UCSD-AML1 (cell line): ENCODE results near the gene PTPRG.

Source experiments
- DNase-seq: peaks from one replicate; lab custom pipeline; 2025; ENCODE audit not compliant: unreplicated experiment; lab: John Stamatoyannopoulos, UW

Gene PTPRG

GRCh38 chr3:61914276-61914675 is 352.9 kb downstream of the PTPRG start:
- no peak for DNase-seq

DNA sequence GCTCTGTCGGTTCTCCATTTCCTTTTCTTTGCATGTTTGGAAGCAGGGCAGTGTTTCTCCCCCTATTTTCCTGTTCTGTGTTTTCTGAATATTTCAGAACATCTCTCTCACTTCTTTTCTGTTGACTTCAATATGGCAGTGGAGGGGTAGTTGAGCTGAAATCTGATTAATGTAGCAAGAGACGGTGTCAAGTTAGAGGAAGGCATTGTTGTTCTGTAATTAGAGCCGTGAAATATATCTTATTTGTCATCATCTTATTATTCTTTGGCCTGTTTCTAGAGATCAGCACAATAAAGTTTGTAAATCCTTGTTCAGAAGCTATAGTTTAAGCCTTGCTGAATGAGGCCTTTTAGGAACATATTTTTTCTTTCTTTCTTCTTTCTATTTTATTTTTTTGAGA is 353.9 kb downstream of the PTPRG start:
- no peak for DNase-seq

DNA sequence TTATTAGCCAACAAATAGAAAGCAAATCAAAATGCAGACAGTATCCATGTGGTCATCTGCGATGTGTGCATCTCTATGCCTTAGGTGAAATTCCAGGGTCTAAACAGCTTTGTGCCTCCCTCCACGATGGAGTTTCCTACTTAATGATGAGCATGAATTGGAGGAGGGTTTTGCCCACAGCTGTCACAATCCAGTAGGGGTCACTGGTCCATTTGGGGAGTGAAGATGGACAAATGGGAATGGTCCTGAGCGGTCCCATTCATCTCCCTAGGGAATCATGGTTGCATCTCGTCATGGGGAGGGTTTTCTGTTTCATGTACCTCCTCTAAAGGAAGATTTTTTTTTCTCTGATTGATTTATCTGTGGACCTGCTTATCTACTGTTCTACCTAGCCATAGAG is 358.0 kb downstream of the PTPRG start:
- DNase-seq, result no peak

DNA sequence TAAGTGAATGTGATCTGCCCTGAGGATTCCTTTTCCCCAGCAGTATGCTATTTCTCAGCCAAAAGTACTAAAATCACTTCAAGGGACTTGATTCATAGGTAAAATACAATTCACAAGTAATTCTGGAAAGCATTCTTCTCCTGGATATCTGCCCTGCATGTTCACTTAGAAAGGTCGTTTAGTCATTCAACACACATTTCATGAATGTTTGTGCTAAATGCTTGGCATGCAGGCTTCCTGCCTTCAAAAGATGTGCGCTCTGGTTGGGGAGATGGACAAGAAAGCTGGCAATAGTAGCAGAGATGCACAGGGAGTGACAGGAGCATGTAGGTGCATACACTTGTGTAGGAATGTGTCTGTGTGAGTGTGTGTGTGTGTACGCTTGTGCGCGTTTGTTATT is 360.7 kb downstream of the PTPRG start:
- no peak for DNase-seq

DNA sequence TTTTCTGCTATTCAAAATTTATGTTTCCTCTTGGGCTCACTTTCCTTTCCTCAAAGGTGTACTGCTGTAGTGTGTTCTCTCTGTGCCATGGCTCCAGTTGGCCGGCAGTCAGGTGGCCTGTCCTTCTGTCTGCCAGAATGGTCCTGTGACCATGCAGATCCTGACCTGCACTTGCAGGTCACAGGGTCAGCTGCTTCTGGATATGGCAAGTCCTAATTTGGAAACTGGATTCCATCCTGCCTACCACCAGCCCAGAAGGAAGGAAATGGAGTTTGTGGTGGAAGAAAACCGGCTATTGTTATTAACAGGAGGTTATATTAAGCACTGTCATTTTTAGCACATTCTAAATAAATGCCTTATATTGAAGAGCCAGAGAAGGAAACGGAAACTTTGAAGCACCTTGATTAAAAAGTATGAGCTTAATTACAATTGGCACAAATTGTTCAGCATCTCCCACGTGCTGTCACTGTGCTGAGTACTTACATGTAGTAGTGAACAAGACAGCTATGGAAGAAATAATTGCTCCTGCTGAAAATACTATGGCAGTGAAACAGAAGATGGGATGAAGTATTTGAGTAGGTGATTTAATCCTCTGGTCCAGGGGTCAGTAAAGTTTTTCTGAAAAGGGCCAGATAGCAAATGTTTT is 362.8 kb downstream of the PTPRG start:
- DNase-seq, result peak; percentile 11

- DNase-seq, result no peak
These were observed 363.6 kb downstream of the PTPRG start for GRCh38 chr3:61924991-61925390.

- no peak for DNase-seq
These were observed 364.4 kb downstream of the PTPRG start for GRCh38 chr3:61925721-61926120.

DNA sequence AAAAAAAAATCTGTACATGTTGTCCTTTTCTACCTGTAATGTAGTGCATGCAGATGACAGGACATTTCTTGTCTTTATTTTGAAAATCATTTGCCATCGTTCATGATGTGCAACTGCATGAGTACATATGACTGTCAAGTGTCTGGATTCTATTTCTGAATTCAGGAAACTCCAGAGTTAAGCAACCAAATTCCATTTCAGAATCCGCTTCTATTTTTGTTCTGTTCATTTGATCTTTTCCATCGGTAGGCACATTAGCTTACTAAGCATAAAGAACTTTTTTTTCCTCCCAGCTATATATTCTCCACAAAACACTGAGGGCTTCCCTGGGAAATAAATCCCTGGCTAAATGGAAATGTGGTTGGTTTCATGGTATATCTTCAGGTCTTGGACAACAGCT is 365.6 kb downstream of the PTPRG start:
- DNase-seq, result no peak

DNA sequence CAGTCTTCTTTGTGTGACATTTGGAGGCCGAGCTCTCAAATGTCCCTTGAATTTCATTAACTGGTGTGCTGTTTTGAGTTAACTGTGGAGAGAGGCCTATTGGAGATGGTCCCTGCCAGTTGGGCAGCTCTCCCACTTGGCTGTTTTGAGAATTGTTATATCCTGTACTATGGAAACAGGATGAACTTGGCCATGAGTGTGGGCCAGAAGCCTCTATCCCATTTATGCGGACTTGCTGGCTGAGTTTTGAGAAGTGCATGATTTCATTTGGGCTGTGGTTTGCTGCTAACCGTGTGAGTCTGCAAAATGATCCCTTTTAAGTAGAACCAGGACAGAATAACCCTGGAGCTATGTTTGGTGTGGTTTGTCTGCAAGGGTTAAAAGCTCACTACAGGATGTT is 366.0 kb downstream of the PTPRG start:
- no peak for DNase-seq

GRCh38 chr3:61928039-61928438 is 366.7 kb downstream of the PTPRG start:
- DNase-seq, result no peak

GRCh38 chr3:61928776-61929314 is 367.5 kb downstream of the PTPRG start:
- DNase-seq, result no peak

DNA sequence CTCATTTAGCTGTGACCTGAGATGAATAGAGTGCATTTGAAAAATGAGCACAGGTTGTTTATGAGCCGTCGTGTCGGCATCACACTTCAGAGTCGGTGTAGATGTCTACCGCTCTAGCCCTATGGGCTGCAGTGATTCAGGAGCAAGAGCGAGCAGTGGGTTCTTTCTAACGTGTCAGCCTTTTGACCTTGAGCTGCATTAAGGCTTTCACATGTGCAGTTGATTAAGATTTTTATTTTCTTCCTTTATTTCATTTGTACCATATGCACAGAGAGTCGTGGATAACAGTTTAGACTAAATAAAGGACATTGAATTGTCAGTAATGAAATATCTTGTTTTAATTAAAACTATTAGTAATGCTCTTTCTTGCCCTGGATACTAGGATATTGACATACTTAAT is 368.2 kb downstream of the PTPRG start:
- DNase-seq, result no peak

DNA sequence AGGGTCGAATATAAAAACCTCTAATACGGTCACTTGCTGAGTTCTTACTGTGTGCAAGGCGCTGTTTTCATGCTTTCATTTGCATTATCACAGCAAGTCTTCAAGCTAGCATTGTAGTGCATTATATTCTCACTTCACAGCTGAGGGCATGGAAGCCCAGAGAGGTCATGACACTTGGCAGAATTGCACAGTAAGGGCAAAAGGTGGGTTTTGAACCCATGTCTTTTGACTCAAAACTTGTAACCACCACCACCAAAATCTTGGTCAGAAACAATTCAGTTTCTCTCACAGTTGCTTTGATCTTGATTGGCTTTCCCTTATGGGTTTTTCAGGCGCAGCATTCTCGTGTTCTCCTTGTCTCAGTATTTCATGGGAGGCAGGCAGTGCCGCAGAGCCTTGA is 371.1 kb downstream of the PTPRG start:
- DNase-seq, result no peak

DNA sequence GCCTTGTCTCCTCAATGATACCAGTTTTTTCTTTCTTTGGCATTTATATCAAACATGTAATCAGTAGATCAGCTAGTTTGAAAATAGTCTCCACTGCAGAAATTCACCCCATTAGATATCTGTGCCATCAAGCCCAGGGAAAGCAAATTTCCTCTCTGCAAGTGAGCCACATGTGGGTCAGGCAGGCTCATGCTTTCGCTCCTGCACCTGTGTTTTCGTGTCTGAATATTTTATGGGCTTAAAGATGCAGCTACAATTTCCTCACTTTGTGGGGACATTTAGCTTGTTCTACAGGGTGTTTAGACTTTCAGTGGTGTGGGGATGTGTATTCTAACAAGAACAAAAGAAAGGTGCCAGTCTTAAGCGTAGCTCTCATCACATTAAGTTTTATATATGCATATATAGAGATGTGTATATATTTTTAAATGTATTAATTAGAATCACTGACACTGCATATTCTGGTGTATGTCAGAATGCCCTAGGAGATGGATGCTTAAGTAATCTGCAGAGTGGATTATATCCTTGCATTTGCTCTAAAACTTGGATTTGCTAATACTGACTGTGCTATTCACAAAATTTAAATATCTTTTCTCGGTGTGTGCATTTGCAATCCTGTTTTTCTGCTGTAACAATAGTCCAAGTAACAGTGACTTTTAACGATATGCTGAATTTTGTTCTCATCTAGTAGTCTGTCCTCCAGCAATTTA is 372.6 kb downstream of the PTPRG start:
- no peak for DNase-seq

DNA sequence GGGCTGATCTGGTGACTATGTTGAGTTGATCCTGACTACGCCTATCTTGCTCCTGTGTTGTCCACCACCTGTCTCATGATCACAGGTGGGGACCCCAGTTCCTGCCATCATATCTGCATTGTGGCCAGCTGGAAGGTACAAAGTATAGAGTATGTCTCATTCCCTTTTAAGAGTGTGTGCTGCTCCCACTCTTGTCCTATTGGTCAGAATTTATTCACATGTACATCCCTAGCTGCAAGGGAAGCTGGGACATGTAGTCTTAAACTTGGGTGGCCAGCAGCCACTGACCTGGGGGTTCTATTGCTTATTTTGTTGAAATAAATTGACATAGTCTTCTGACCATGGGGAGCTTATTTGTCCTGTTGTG is 373.1 kb downstream of the PTPRG start:
- DNase-seq, result no peak

DNA sequence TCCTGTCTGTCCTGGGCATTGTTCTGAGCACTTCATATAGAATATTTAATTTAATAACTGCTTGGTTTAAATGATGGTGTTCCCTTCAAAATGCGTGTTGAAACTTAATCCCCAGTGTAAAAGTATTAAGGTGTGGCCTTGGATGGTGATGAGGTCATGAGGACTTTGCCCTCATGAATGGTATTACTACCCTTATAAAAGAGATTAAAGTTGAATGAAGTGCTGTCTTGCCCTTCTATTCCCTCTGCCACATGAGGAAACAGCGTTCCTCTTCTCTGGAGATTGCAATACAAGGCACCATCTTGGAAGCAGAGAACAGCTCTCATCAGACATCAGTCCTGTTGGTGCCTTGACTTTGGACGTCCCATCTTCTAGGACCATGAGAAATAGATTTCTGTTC is 374.4 kb downstream of the PTPRG start:
- DNase-seq, result no peak

GRCh38 chr3:61936344-61936937 is 375.1 kb downstream of the PTPRG start:
- DNase-seq, result peak; percentile 13

- no peak for DNase-seq
These were observed 376.1 kb downstream of the PTPRG start for GRCh38 chr3:61937477-61937876.

DNA sequence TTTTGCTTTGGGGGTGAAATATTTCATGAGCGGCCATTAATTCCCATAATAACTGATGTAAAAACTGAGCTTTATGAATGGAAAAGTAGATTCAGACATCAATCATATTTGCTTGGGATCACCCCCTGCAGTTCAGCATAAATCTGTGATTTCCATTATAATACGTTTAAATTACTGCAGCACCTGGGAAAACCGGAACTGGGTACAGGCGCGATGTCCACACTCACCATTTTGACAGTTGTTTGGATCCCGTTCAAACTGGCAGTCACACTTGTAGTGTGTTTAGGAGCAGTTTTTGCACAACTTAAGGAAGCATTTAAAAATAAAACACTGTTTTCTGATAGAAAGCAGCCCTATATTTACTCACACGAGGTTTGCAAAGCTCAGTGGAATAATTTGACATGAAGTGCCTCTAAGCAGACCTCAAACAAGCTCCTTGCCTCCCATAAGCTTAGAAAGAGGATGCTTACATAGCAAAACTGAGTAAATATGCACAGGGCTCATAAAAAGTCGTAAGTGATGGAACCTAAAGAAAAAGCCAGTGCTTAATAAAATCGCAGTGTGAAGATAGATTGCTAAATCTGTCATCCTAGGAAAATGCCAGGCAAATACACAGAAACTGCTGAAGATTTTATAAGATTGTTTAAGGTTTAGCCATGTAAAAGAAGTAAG is 377.6 kb downstream of the PTPRG start:
- no peak for DNase-seq

- no peak for DNase-seq
These were observed 378.9 kb downstream of the PTPRG start for GRCh38 chr3:61940236-61940635.

DNA sequence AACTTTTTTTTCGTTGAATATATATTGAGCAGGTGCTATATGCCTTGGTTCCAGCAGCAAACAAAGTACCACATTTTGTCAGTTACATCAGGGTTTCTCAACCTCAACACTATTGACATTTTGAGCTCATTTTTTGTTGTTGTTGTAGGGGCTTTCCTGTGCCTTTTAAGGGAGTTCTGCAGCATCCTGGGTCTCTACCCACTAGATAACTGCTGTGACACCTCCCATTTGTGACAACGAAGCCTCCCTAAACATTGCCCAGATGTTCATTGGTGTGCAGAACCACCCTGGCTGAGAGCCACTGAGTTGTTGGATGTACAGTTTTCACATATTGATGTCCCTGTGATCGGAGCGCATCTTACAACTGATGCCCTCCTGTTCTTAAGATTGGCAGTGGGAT is 382.6 kb downstream of the PTPRG start:
- no peak for DNase-seq

DNA sequence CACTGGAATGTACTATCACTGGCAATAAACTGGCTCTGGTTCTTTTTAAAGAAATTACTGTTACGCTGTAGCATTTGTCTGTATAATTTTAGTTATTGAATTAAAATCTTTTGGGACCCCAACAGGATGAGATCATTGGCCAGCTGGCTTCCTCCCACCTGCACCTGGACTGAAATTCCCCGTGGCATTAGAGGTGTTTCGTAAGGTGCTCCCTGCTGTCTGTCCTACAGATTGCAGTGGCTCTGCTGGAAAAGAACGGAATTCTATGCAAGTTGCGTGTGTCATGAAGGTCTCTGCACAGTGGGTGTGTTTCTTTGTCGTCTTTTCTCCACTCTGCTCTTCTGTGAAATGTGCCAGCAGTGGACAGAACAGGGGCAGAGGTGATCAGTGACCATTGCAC is 383.4 kb downstream of the PTPRG start:
- no peak for DNase-seq
